K562 (cell line): Measurements from ENCODE around the gene SPTLC1. TPM values are rescaled to one million over a fixed set of nuclear protein-coding genes. Genes with fewer than 3 reads are reported as not detected.
"Not testable (repeated sequence)": the region's sequence is repeated elsewhere in the genome, so short reads cannot be mapped to it uniquely, and the experiment has no call there.

Experiments
- ATAC-seq: fragments of 200-7000 bp; cut with Tn5 transposase; 3 replicates; pipeline ENCODE4 v1.9.1; 2020; ENCODE audit warnings: moderate library complexity
- BruUV-seq: library from RNA; stranded (reverse); fragments of 400-500 nt; replicated peaks from 2 replicates; lab custom pipeline; 2021; lab: Mats Ljungman, UMichigan
- CTCF ChIA-PET: fragments of 300-600 bp; formaldehyde crosslinking; extraction: SDS; loops from one replicate; lab custom pipeline; 2021; ENCODE audit warnings: low intra/inter-chr PET ratio; lab: Yijun Ruan, JAX
- POLR2A ChIA-PET: fragments of 300-600, 350-650 bp; sonication (Branson Sonifier 250); formaldehyde crosslinking; extraction: SDS; loops from one replicate; lab custom pipeline; 2021; ENCODE audit warnings: antibody characterized with exemption, inconsistent platforms; lab: Yijun Ruan, JAX
- DNase-seq, 4 experiments: peaks; one replicate each; pipeline versions ENCODE4 v3.0.0 to v3.0.0-alpha.2; 2011 to 2018; ENCODE audit warnings: low spot score in 3 of 4, mixed read lengths in 3 of 4; ENCODE audit errors: extremely low read depth in 1 of 4
- FAIRE-seq: peaks from 2 replicates; lab custom pipeline; 2011; peaks lifted over from hg19 to GRCh38; lab: Jason Lieb, UNC
- H2AFZ ChIP-seq: 2 replicates; pipeline ENCODE4 v1.6.0; 2011; ENCODE audit warnings: low read depth, low read length, control low read depth, inconsistent platforms
- H3K27ac ChIP-seq: fragments of 200-600 bp; 3 replicates; pipeline ENCODE4 v1.8.0; 2011; ENCODE audit warnings: low read depth, mild to moderate bottlenecking, control low read depth, inconsistent platforms, low read length, moderate library complexity, mixed read lengths; ENCODE audit errors: extremely low read depth
- H3K27me3 ChIP-seq, 2 experiments: fragments of 300-600 bp in 1 of 2; 2 replicates in 1 of 2; 3 replicates in 1 of 2; pipeline versions ENCODE4 v1.6.0 to v1.8.0; 2011; ENCODE audit warnings: inconsistent platforms in 2 of 2, low read length in 2 of 2, mild to moderate bottlenecking in 1 of 2, mixed read lengths in 1 of 2, moderate library complexity in 1 of 2; ENCODE audit not compliant: control insufficient read depth in 2 of 2, insufficient read depth in 2 of 2
- H3K36me3 ChIP-seq: fragments of 300-600 bp; 3 replicates; pipeline ENCODE4 v1.8.0; 2011; ENCODE audit warnings: mild to moderate bottlenecking, low read length, inconsistent platforms; ENCODE audit not compliant: control insufficient read depth, insufficient read depth
- H3K4me1 ChIP-seq, 2 experiments: fragments of 200-600 bp in 1 of 2; replicated peaks in 1 of 2; 2 replicates in 1 of 2; 3 replicates in 1 of 2; pipeline versions ENCODE4 v1.5.1 to v1.8.0; 2011; ENCODE audit warnings: inconsistent platforms in 2 of 2, low read length in 2 of 2, mild to moderate bottlenecking in 1 of 2, mixed read lengths in 1 of 2, moderate library complexity in 1 of 2; ENCODE audit not compliant: control insufficient read depth in 2 of 2, insufficient read depth in 2 of 2
- H3K4me2 ChIP-seq: 2 replicates; pipeline ENCODE4 v1.6.1; 2011; ENCODE audit warnings: low read length, control low read depth, inconsistent platforms, mixed read lengths; ENCODE audit not compliant: insufficient read depth
- H3K4me3 ChIP-seq: fragments of 200-600 bp; sonication (generic), shearing (Covaris generic); 2 replicates; pipeline ENCODE4 v1.5.1; 2016; ENCODE audit warnings: control low read depth, inconsistent platforms
- H3K79me2 ChIP-seq: fragments of 200-600 bp; 3 replicates; pipeline ENCODE4 v1.8.0; 2011; ENCODE audit warnings: low read length, inconsistent platforms; ENCODE audit not compliant: control insufficient read depth, insufficient read depth
- H3K9ac ChIP-seq, 2 experiments: 2 replicates each; pipeline versions ENCODE4 v1.6.0 to v1.6.1; 2011; ENCODE audit warnings: low read depth in 2 of 2, low read length in 2 of 2, control low read depth in 1 of 2, inconsistent platforms in 1 of 2, mild to moderate bottlenecking in 1 of 2, mixed read lengths in 1 of 2; ENCODE audit not compliant: insufficient read depth in 1 of 2
- H3K9me1 ChIP-seq: one replicate; pipeline ENCODE4 v1.6.0; 2011; ENCODE audit warnings: inconsistent platforms, mild to moderate bottlenecking, low read length, moderate library complexity; ENCODE audit not compliant: control insufficient read depth, insufficient read depth
- H3K9me3 ChIP-seq: replicated peaks from 2 replicates; pipeline ENCODE4 v1.5.1; 2011; ENCODE audit warnings: low read depth, low read length, inconsistent platforms; ENCODE audit not compliant: control insufficient read depth, insufficient read depth
- H4K20me1 ChIP-seq: replicated peaks from 2 replicates; pipeline ENCODE4 v1.6.1; 2011; ENCODE audit warnings: low read length, inconsistent platforms, mixed read lengths; ENCODE audit not compliant: control insufficient read depth, insufficient read depth
- BRD4 ChIP-seq: fragments of 200-600 bp; sonication (generic); IDR thresholded peaks from 2 replicates; pipeline ENCODE4 v1.6.1; 2017; ENCODE audit warnings: inconsistent platforms
- CBFB ChIP-seq: sonication (generic); formaldehyde crosslinking; IDR thresholded peaks from 2 replicates; pipeline ENCODE4 v1.4.0; 2020; ENCODE audit warnings: mild to moderate bottlenecking, missing genetic modification reagents
- FOXA3 ChIP-seq, 2 experiments: fragments of 450-650 bp in 1 of 2; sonication (generic) in 1 of 2; formaldehyde crosslinking; IDR thresholded peaks in 1 of 2; conservative IDR thresholded peaks in 1 of 2; 2 replicates each; pipeline versions ENCODE4 v1.4.0 to v1.8.0; 2020 to 2022; ENCODE audit warnings: mild to moderate bottlenecking in 2 of 2, missing genetic modification reagents in 1 of 2
- MED1 ChIP-seq: sonication (generic); formaldehyde crosslinking; IDR thresholded peaks from 2 replicates; pipeline ENCODE4 v1.8.1; 2023; ENCODE audit warnings: missing genetic modification reagents, borderline replicate concordance
- RBM15 ChIP-seq: fragments of 200-400 bp; formaldehyde crosslinking; IDR thresholded peaks from 2 replicates; pipeline ENCODE4 v1.6.1; 2018; ENCODE audit warnings: mild to moderate bottlenecking, low read length, moderate library complexity; ENCODE audit not compliant: insufficient read depth
- SRSF1 ChIP-seq: fragments of 200-400 bp; formaldehyde crosslinking; IDR thresholded peaks from 2 replicates; pipeline ENCODE4 v1.6.1; 2017; ENCODE audit warnings: mild to moderate bottlenecking, low read depth, low read length, moderate library complexity
- ZFP1 ChIP-seq: fragments of 450-650 bp; formaldehyde crosslinking; IDR thresholded peaks from 2 replicates; pipeline ENCODE4 v1.4.0; 2020; ENCODE audit warnings: mild to moderate bottlenecking, mixed read lengths
- ZNF445 ChIP-seq: fragments of 250-450 bp; sonication (Bioruptor Pico); IDR thresholded peaks from 2 replicates; pipeline ENCODE4 v1.4.0; 2020; ENCODE audit warnings: low read depth, mild to moderate bottlenecking, moderate library complexity
- ZNF76 ChIP-seq: fragments of 250-450 bp; sonication (Bioruptor Pico); IDR thresholded peaks from 2 replicates; pipeline ENCODE4 v1.4.0; 2020; ENCODE audit warnings: mild to moderate bottlenecking, moderate library complexity, borderline replicate concordance
- WGBS: fragments of 100-300 bp; shearing (Covaris generic); methylation state at CpG from one replicate; pipeline ENCODE4 v1.1.6; 2016; ENCODE audit warnings: low coverage, mixed read lengths; ENCODE audit not compliant: insufficient coverage; ENCODE audit errors: missing lambda C conversion rate; 5-methylcytosine and 5-hydroxymethylcytosine counted together
- in situ Hi-C: fragments of 300-500 bp; cut with MboI; formaldehyde crosslinking; loops from 4 replicates; pipeline ENCODE4 v1.15.0; 2018; ENCODE audit warnings: inconsistent platforms, mixed read lengths
- intact Hi-C: fragments of 100-400 bp; cut with micrococcal nuclease; formaldehyde crosslinking; loops from 2 replicates; pipeline ENCODE4 v1.14.2; 2022
- polyA plus RNA-seq, 8 experiments: library from polyadenylated mRNA; depleted of rRNA in 4 of 8; stranded (reverse) in 5 of 8; unstranded in 3 of 8; fragments of >200 nt; fragmentation: Nextera tagmentation in 2 of 8; fragmentation: Illumina TruSeq in 1 of 8; extraction: Ambion mirVana in 2 of 8; extraction: Trizol in 1 of 8; gene quantifications; 2 replicates each; pipeline versions ENCODE4 v1.2.1 to v1.2.3, GENCODE V29; 2011 to 2014; ENCODE audit warnings: inconsistent platforms in 1 of 8, missing spikeins in 1 of 8
- total RNA-seq, 7 experiments: library from RNA; depleted of rRNA in 6 of 7; stranded (reverse); fragments of >200 nt in 6 of 7; fragmentation: Illumina TruSeq in 2 of 7; extraction: Trizol in 2 of 7; gene quantifications; 2 replicates each; pipeline versions ENCODE4 v1.2.1 to v1.2.3, GENCODE V29; 2011 to 2021; ENCODE audit warnings: low replicate concordance in 1 of 7

SPTLC1 gene
- total and polyA plus RNA-seq, 9 of the 15 experiments (the other 6 are each of a cell fraction or from before 2014, with no cell fraction given), result 58.8 to 125 (median 84.5) TPM

- ChIA-PET POLR2A (no interaction called here), CTCF (no interaction called here)
- H3K79me2 ChIP-seq, result no peaks in the 10 kb centered on the region
- FAIRE-seq, result no peak
- H3K4me3 ChIP-seq, result no peak overlapping the region
- H2AFZ ChIP-seq, result no peak overlapping the region
- peak; percentile 42; the same call in 1 of the 3 replicates for ATAC-seq
- no peaks in the 10 kb centered on the region for H3K9me1 ChIP-seq
- BruUV-seq, result no TSS peak
- H3K4me1 ChIP-seq, result no peaks in the 10 kb centered on the region; a peak in 1 of 5 replicates
- H4K20me1 ChIP-seq, result no peaks in the 10 kb centered on the region
- no peak for DNase-seq
- in situ Hi-C loops, result no loop called here
- H3K4me2 ChIP-seq, result no peak overlapping the region
- peaks cover 14 to 30% of the 10 kb centered on the region in 2 experiments for H3K27me3 ChIP-seq
- H3K9ac ChIP-seq, result no peak overlapping the region
- TF ChIP-seq ZNF445 (CRISPR knock-in tag) (no peak), ZFP1 (CRISPR knock-in tag) (no peak), ZNF76 (CRISPR knock-in tag) (no peak), CBFB (no peak), FOXA3 (CRISPR knock-in tag; conservative IDR thresholded peaks at IDR 0.05 in 1 of 2, IDR thresholded peaks at IDR 0.05 in 1 of 2) (no peak), BRD4 (no peak), RBM15 (no peak), MED1 (CRISPR knock-in tag) (no peak), SRSF1 (no peak)
- no peaks in the 10 kb centered on the region; the same call in 1 of the 2 replicates for H3K9me3 ChIP-seq
- intact Hi-C loops, result no loop called here
- no peaks in the 10 kb centered on the region for H3K36me3 ChIP-seq
- H3K27ac ChIP-seq, result no peak overlapping the region
- 15% methylated on average over 10 of the region's 10 CpGs for WGBS
Observed at GRCh38 chr9:92158097-92158601, 42.9 kb upstream of the SPTLC1 start.

- H4K20me1 ChIP-seq, H3K36me3 ChIP-seq, ATAC-seq, H3K9me3 ChIP-seq, H3K27ac ChIP-seq, intact Hi-C loops, FAIRE-seq, H2AFZ ChIP-seq, in situ Hi-C loops, H3K9me1 ChIP-seq, H3K4me2 ChIP-seq, H3K4me1 ChIP-seq, DNase-seq, H3K4me3 ChIP-seq, CTCF ChIA-PET, POLR2A ChIA-PET, H3K79me2 ChIP-seq, H3K9ac ChIP-seq, BruUV-seq: not testable (repeated sequence)
- 36% methylated on average over 12 of the region's 12 CpGs for WGBS
- peaks cover 14 to 22% of the 10 kb centered on the region in 2 experiments for H3K27me3 ChIP-seq
Observed at GRCh38 chr9:92155736-92156135, 40.5 kb upstream of the SPTLC1 start.
